PC-3 (cell line): Measurements from ENCODE around the gene ING3. TPM values are rescaled to one million over a fixed set of nuclear protein-coding genes. Genes with fewer than 3 reads are reported as not detected.

Experiments
- ATAC-seq: fragments of 200-7000 bp; cut with Tn5 transposase; 2 replicates; pipeline ENCODE4 v1.9.1; 2020; ENCODE audit warnings: mild to moderate bottlenecking, moderate library complexity
- BruUV-seq: library from RNA; stranded (reverse); fragments of 400-500 nt; replicated peaks from 2 replicates; lab custom pipeline; 2021; lab: Mats Ljungman, UMichigan
- CTCF ChIA-PET: fragments of 300-600 bp; sonication (Branson Sonifier 250); formaldehyde crosslinking; loops from one replicate; lab custom pipeline; 2022; ENCODE audit warnings: antibody characterized with exemption; lab: Charles Lee
- POLR2A ChIA-PET: fragments of 300-600 bp; sonication (Branson Sonifier 250); formaldehyde crosslinking; loops from one replicate; lab custom pipeline; 2022; ENCODE audit warnings: antibody characterized with exemption; ENCODE audit not compliant: unreplicated experiment; lab: Charles Lee
- DNase-seq: peaks from one replicate; pipeline ENCODE4 v3.0.0-alpha.2; 2015
- H2AFZ ChIP-seq: fragments of 300-600 bp; sonication (generic); 2 replicates; pipeline ENCODE4 v1.6.0; 2016; ENCODE audit warnings: antibody characterized with exemption, low read length
- H3F3A ChIP-seq: fragments of 300-600 bp; sonication (generic); one replicate; pipeline ENCODE4 v1.6.0; 2017; ENCODE audit warnings: antibody characterized with exemption, low read length, control low read depth, mild to moderate bottlenecking; ENCODE audit not compliant: unreplicated experiment
- H3K27ac ChIP-seq: fragments of 300-600 bp; sonication (generic); 2 replicates; pipeline ENCODE4 v1.5.1; 2016; ENCODE audit warnings: mild to moderate bottlenecking, low read length
- H3K27me3 ChIP-seq: fragments of 300-600 bp; sonication (generic); 2 replicates; pipeline ENCODE4 v1.6.1; 2016; ENCODE audit warnings: low read length, mixed read lengths
- H3K36me3 ChIP-seq: fragments of 300-600 bp; sonication (generic); 2 replicates; pipeline ENCODE4 v1.6.1; 2016; ENCODE audit warnings: low read depth, mixed run types, low read length, mixed read lengths
- H3K4me1 ChIP-seq: fragments of 300-600 bp; sonication (generic); 2 replicates; pipeline ENCODE4 v1.5.1; 2016; ENCODE audit warnings: low read length; ENCODE audit not compliant: insufficient read depth
- H3K4me2 ChIP-seq: fragments of 300-600 bp; sonication (generic); 2 replicates; pipeline ENCODE4 v1.6.0; 2016; ENCODE audit warnings: low read length
- H3K4me3 ChIP-seq: fragments of 300-600 bp; sonication (generic); 2 replicates; pipeline ENCODE4 v1.5.1; 2016; ENCODE audit warnings: mild to moderate bottlenecking, low read length, mixed read lengths
- H3K79me2 ChIP-seq: fragments of 300-600 bp; sonication (generic); 2 replicates; pipeline ENCODE4 v1.6.1; 2017; ENCODE audit warnings: low read length, mixed read lengths
- H3K9ac ChIP-seq: fragments of 300-600 bp; sonication (generic); 2 replicates; pipeline ENCODE4 v1.6.0; 2016; ENCODE audit warnings: mild to moderate bottlenecking, low read length
- H3K9me2 ChIP-seq: fragments of 300-600 bp; sonication (generic); replicated peaks from 2 replicates; pipeline ENCODE4 v1.6.1; 2016; ENCODE audit warnings: mixed run types, low read length, mixed read lengths
- H3K9me3 ChIP-seq: fragments of 300-600 bp; sonication (generic); 2 replicates; pipeline ENCODE4 v1.6.1; 2016; ENCODE audit warnings: low read length, mixed read lengths
- H4K20me1 ChIP-seq: fragments of 300-600 bp; sonication (generic); 2 replicates; pipeline ENCODE4 v1.6.1; 2016; ENCODE audit warnings: low read length, mixed read lengths
- EZH2 ChIP-seq: fragments of 300-600 bp; sonication (generic); IDR thresholded peaks from one replicate; pipeline ENCODE4 v1.6.1; 2017; ENCODE audit warnings: antibody characterized with exemption, mild to moderate bottlenecking, low read length; ENCODE audit not compliant: unreplicated experiment
- EZH2phosphoT487 ChIP-seq: fragments of 300-600 bp; sonication (generic); IDR thresholded peaks from 2 replicates; pipeline ENCODE4 v1.6.1; 2018; ENCODE audit warnings: mild to moderate bottlenecking, antibody characterized with exemption, low read length, borderline replicate concordance
- intact Hi-C: fragments of 100-400 bp; cut with micrococcal nuclease; formaldehyde crosslinking; loops from 2 replicates; pipeline ENCODE4 v1.9.0; 2023
- total RNA-seq: library from RNA; depleted of rRNA; stranded (reverse); fragments of >200 nt; gene quantifications from 2 replicates; pipeline ENCODE4 v1.2.3, GENCODE V29; 2014
- TF ChIP-seq, protein P1 (sequence below): fragments of 300-600 bp; sonication (generic); conservative IDR thresholded peaks from 2 replicates; pipeline ENCODE4 v1.5.1; 2017; ENCODE audit warnings: antibody characterized with exemption, low read depth, mild to moderate bottlenecking, low read length

ING3 gene
- total RNA-seq, 1 experiment from 2014 or later = 12.8 TPM

DNA sequence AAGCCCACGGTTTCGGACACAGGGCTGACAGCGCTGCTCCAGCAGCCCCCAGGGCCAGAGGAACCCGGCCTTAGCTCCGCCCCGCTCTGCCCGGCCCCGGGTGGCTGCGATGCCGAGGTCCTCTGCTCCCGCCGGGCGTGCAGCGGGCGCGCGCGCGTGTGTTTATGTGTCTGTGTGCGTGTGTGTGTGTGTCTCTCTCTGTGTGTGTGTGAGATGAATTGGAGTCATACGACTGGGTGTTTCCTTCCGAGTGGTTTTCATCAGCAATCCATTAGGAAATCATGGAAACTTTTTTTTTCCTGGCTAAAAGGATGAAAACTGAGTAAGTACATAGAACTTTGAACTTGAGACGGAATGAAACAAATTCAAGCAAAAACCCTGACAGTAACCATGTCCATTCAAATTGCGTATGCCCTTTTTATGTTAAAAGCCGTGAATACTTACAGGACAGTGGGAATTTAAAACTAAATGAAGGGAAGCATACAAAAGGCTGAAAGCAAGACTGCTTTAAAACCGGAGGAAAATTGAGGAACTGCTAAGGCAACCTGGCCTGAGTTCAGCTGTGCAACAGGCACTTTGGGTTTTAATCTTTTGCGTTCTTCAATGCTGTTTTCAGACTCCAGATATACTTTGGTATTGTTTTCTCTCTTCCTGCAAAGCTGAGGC, 38.1 kb downstream of the ING3 start, which contains the start of gene CPED1:
Gene CPED1 (plus strand): TSS at position 121 of the 666 bp plus-strand sequence. CDS start 911 bp downstream, outside the sequence.
- no peaks in the 10 kb centered on the region for H4K20me1 ChIP-seq
- no peaks in the 10 kb centered on the region for H3K9me3 ChIP-seq
- ATAC-seq (peak; percentile 77), DNase-seq (peak; percentile 55)
- no peaks in the 10 kb centered on the region for H3K27me3 ChIP-seq
- peak within 1 kb of the TSS; percentile 67 for H3K4me3 ChIP-seq
- no peaks in the 10 kb centered on the region for H3K9me2 ChIP-seq
- peaks cover 40% of the 10 kb centered on the region for H3K4me1 ChIP-seq
- BruUV-seq = TSS peak; percentile 59
- H3K9ac ChIP-seq = peak within 1 kb of the TSS; percentile 4; the same call in 1 of the 2 replicates
- H3K36me3 ChIP-seq = no peaks in the 10 kb centered on the region; the same call in 1 of the 2 replicates
- TF ChIP-seq EZH2phosphoT487 (no peak), EZH2 (no peak)
- TF ChIP-seq, protein P1, sequence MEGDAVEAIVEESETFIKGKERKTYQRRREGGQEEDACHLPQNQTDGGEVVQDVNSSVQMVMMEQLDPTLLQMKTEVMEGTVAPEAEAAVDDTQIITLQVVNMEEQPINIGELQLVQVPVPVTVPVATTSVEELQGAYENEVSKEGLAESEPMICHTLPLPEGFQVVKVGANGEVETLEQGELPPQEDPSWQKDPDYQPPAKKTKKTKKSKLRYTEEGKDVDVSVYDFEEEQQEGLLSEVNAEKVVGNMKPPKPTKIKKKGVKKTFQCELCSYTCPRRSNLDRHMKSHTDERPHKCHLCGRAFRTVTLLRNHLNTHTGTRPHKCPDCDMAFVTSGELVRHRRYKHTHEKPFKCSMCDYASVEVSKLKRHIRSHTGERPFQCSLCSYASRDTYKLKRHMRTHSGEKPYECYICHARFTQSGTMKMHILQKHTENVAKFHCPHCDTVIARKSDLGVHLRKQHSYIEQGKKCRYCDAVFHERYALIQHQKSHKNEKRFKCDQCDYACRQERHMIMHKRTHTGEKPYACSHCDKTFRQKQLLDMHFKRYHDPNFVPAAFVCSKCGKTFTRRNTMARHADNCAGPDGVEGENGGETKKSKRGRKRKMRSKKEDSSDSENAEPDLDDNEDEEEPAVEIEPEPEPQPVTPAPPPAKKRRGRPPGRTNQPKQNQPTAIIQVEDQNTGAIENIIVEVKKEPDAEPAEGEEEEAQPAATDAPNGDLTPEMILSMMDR = no peak
- intact Hi-C loops = loop anchor here (1.0 to 10.0 kb wide), 3 partner anchors 14 to 346 kb away; no protein-coding TSS in a partner anchor
- no peaks in the 10 kb centered on the region for H3K79me2 ChIP-seq
- ChIA-PET POLR2A (interaction anchor here (0.6 kb wide), 1 partner anchor 81 kb away, joined by 3 read pairs; no protein-coding TSS in a partner anchor), CTCF (interaction anchor here (0.6 to 2.1 kb wide), 7 partner anchors 13 to 119 kb away, joined by 3 to 7 read pairs (median 3); partner anchors contain the start of gene ING3)
- no peaks in the 10 kb centered on the region for H3F3A ChIP-seq
- H2AFZ ChIP-seq = peak within 1 kb of the TSS; percentile 90
- no peak within 1 kb of the TSS for H3K27ac ChIP-seq
- H3K4me2 ChIP-seq = peak within 1 kb of the TSS; percentile 95

DNA sequence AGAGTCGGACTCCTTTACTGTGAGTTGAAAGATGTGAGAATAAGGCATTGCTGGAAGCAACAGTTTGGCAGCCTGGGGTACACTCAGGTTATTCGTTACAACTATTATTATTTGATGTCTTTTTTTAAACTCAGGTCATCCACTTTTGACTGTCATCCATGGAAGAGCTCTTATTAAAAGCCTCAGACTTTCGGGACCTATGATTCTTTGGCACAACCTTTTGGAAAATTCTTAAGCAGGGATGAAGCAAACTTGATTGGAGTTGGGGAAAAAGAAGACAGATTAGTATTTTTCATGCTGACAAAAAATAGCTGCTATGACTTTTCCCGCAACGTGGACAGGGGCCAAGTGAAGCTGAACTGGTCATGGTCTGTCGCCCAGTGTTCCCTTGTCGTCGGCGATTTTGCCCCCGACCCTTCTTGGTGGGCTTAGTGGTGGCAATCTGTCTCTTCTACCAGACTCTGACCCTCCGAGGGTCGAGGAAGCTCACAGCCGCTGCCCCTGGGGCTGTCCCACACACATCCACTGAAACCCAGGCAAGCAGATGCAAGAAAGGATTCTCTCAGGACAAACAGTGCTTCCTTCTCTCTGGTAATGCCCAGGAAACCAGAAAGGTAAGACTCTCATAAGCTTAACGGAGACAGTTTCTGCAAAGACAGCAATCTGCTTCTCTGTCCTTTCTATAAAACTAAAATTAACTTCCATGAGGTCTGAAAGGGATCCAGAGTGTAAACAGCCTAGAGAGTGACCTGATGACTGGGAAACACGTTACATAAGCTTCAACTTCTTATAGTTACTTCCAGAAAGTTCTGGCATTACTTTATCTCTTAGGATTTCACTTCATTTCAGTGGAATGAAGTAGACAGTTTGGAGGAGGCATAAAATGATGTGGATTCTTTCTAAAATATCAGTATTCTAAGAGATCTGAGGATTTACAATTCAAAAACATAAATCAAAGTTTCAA, 39.0 kb downstream of the ING3 start:
- H2AFZ ChIP-seq = peak overlapping the region; percentile 90
- H3K4me3 ChIP-seq = peak overlapping the region; percentile 67
- H3K27ac ChIP-seq = no peak overlapping the region
- H3K79me2 ChIP-seq = no peaks in the 10 kb centered on the region
- no peaks in the 10 kb centered on the region for H3K9me2 ChIP-seq
- ATAC-seq (no peak), DNase-seq (no peak)
- intact Hi-C loops = loop anchor here (10.0 kb wide), 1 partner anchor 345 kb away; no protein-coding TSS in a partner anchor
- H3K27me3 ChIP-seq = no peaks in the 10 kb centered on the region
- peaks cover 40% of the 10 kb centered on the region for H3K4me1 ChIP-seq
- no peaks in the 10 kb centered on the region; the same call in 1 of the 2 replicates for H3K36me3 ChIP-seq
- TF ChIP-seq EZH2 (no peak), EZH2phosphoT487 (no peak)
- TF ChIP-seq, protein P1 = no peak
- H3K9ac ChIP-seq = 0 out of 2 replicates have a peak overlapping the region, but pooled peaks have one; percentile 4
- no peaks in the 10 kb centered on the region for H3K9me3 ChIP-seq
- H3K4me2 ChIP-seq = peak overlapping the region; percentile 95
- no peaks in the 10 kb centered on the region for H4K20me1 ChIP-seq
- ChIA-PET CTCF (interaction anchor here (0.6 to 2.1 kb wide), 3 partner anchors 39 to 119 kb away, joined by 3 to 7 read pairs (median 5); partner anchors contain the start of gene ING3), POLR2A (interaction anchor here (0.5 kb wide), 1 partner anchor 95 kb away, joined by 3 read pairs; no protein-coding TSS in a partner anchor)
- BruUV-seq = no TSS peak
- no peaks in the 10 kb centered on the region for H3F3A ChIP-seq
